Measurements from ENCODE around the gene HTR3C. TPM values are rescaled to one million over a fixed set of nuclear protein-coding genes. Genes with fewer than 3 reads are reported as not detected.

HTR3C gene
- total RNA-seq, 1 experiment from 2014 or later = not detected

DNA sequence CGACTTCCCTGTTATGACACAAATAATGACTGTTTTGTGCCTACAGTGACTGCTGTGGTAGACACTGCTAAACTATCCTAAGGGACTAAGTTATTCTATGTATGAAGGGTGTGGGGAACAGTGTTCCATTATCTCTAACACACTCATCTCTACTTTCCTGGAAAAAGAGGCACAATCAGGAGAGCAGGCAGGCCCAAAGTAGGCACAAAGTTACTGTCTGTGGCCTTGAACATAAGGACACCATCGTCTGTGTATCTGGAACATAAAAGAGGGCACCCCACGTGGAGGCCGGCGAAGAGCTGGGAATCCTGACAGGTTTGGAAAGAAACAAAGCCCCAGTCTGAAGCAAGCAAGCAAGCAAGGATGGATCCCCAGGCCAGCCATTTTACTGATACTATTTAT, 36.7 kb upstream of the HTR3C start:
- Histone ChIP-seq H3K79me1 (ENCODE audit: insufficient read depth, low read depth, low read length, poor library complexity, severe bottlenecking) (no peaks in the 10 kb centered on the region), H3K27ac (ENCODE audit: insufficient read length, low read depth, low read length) (no peak overlapping the region), H4K91ac (ENCODE audit: insufficient read length, low read depth, low read length) (no peak overlapping the region), H3K4me2 (ENCODE audit: insufficient read depth, insufficient read length, low read length) (peak overlapping the region; percentile 11), H4K20me1 (ENCODE audit: control insufficient read depth, insufficient read depth, insufficient read length) (no peaks in the 10 kb centered on the region), H3K14ac (ENCODE audit: insufficient read depth, low read length) (no peak overlapping the region), H2BK120ac (ENCODE audit: low read depth, low read length, poor library complexity, severe bottlenecking) (no peak overlapping the region), H2BK20ac (ENCODE audit: low read depth, low read length, poor library complexity, severe bottlenecking) (no peak overlapping the region), H3K4me1 (ENCODE audit: insufficient read depth, low read length) (peaks cover 5% of the 10 kb centered on the region; the same call in 1 of the 2 replicates), H3T11ph (ENCODE audit: low read length) (no peak overlapping the region), H2AK5ac (ENCODE audit: insufficient read length, low read length) (no peak overlapping the region), H2AFZ (ENCODE audit: low read length) (no peak overlapping the region), H3K23me2 (ENCODE audit: insufficient read length, low read depth, low read length, poor library complexity, severe bottlenecking) (peaks cover 4% of the 10 kb centered on the region), H4K8ac (replicated peaks; ENCODE audit: insufficient read length, low read depth, low read length) (no peak overlapping the region), H3K79me2 (ENCODE audit: insufficient read depth, low read length) (peaks cover 7% of the 10 kb centered on the region; the same call in 1 of the 2 replicates), H2BK15ac (ENCODE audit: low read depth, low read length) (no peak overlapping the region), H2BK12ac (ENCODE audit: insufficient read length, low read depth, low read length) (no peak overlapping the region), H3K56ac (ENCODE audit: insufficient read length, low read depth, low read length) (no peak overlapping the region), H2BK5ac (ENCODE audit: insufficient read length, low read length) (no peak overlapping the region), H3K9ac (ENCODE audit: extremely low read depth, insufficient read length, low read length) (no peak overlapping the region), H3K27me3 (ENCODE audit: insufficient read depth, low read length) (no peaks in the 10 kb centered on the region), H3K4ac (ENCODE audit: low read depth, low read length) (no peak overlapping the region), H3K9me3 (ENCODE audit: control insufficient read depth, low read depth, low read length) (no peaks in the 10 kb centered on the region), H3K23ac (ENCODE audit: insufficient read length, low read depth, low read length) (no peak overlapping the region), H4K5ac (ENCODE audit: insufficient read length, low read depth, low read length) (no peak overlapping the region), H3K18ac (ENCODE audit: insufficient read length, low read depth, low read length) (no peak overlapping the region)
- H3K9me3 Mint-ChIP-seq = no peaks in the 10 kb centered on the region; a peak in 1 of 5 replicates
- no peak overlapping the region for H3K27ac Mint-ChIP-seq
- H3K27me3 Mint-ChIP-seq (ENCODE audit: low read depth) = peaks cover 3% of the 10 kb centered on the region; the same call in 1 of the 2 replicates
- TF ChIP-seq CTCF (conservative IDR thresholded peaks at IDR 0.05) = no peak
- peaks cover 16 to 24% (median 22%) of the 10 kb centered on the region in 3 experiments; a peak in 6 of 7 replicates for H3K36me3 Mint-ChIP-seq (ENCODE audit: insufficient read depth in 1 of 3, low read depth in 3 of 3)
- no CpG with 5 or more reads among the region's 5 CpGs for WGBS (ENCODE audit: extremely low coverage, insufficient read length, low lambda C conversion rate)
- H3K4me3 Mint-ChIP-seq = peak overlapping the region; percentile 97 to 99
- DNase-seq = no peak
- H3K4me1 Mint-ChIP-seq = peaks cover 24 to 25% of the 10 kb centered on the region in 2 experiments
